Astrocyte (in vitro differentiated cells and primary cell): ENCODE results near the gene SNRPB2.

ENCODE experiments used
- CTCF ChIP-seq: IDR thresholded peaks from 2 replicates; pipeline ENCODE4 v1.5.1; 2011; ENCODE audit warnings: low read depth, mild to moderate bottlenecking, inconsistent platforms, low read length, moderate library complexity; ENCODE audit not compliant: insufficient read depth
- EZH2 ChIP-seq: IDR thresholded peaks from 2 replicates; pipeline ENCODE4 v1.6.1; 2012; ENCODE audit warnings: mild to moderate bottlenecking, low read length, inconsistent platforms; ENCODE audit not compliant: insufficient read depth

GRCh38 chr20:16714751-16715150 is 15.1 kb upstream of the SNRPB2 start:
- no peak for TF ChIP-seq CTCF
- no peak for TF ChIP-seq EZH2
